GM18520 (cell line): ENCODE measurements around the gene SEMA5A.
"Not testable (repeated sequence)": the region's sequence is repeated elsewhere in the genome, so short reads cannot be mapped to it uniquely, and the experiment has no call there.

Experiments
- ATAC-seq: cut with Tn5 transposase; IDR thresholded peaks from one replicate; pipeline ENCODE4 v1.9.1; 2021; ENCODE audit not compliant: unreplicated experiment

SEMA5A gene

DNA sequence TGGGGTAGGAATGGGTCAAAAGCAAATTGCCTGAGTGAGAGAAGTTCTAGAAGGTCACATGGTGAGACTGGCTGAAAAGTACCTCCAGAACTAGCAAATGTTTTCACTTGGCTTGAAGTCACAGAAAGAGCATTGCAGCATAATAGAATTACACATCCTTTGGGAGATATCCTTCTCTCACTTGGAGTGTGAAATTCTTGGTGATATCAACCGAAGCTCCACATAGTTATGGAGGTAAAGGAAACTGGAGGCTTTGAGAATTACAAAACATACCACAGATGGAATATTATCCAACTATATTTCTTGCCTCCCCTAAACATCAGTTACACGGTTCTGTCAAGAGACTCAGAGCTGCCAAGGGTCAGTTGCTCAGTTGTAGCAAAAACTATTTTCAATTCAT, 182.4 kb downstream of the SEMA5A start:
- ATAC-seq, result no peak

DNA sequence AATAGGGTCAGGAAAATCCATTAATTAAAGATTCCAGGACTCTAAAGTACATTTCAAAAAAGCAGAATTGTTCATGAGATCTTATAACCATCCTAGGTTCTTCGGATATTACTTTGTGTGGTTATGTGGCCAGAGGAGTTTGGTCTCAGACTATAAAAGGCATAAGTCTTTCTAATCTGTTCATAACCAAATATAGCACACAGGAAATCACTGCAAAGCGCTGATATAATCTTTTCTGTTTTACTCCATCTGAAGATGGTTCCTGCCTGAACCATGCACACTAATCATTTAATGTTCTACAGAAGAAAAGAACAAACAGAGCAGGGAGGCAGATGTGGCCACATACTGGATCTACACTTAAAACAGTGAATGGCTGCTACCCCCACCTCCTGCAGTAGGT, 182.8 kb downstream of the SEMA5A start:
- ATAC-seq, result no peak

DNA sequence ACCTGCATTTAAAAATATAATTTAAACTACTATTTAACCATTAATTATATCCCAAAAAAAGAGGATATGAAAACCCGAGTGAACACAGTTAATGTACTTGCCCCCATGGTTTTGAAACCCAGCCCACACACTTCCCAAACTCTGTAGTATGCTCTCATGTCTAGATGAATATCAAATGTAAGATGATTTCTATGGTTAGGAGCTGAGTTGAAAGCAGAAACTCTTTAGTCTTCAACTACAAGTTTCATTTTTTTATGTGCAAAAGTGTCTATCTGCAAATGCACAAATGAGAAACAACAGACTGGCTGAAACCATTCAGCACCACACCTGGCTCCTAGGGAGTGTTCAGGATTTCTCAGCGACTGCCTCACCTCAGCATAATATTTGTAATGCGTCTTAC, 183.3 kb downstream of the SEMA5A start:
- no peak for ATAC-seq

DNA sequence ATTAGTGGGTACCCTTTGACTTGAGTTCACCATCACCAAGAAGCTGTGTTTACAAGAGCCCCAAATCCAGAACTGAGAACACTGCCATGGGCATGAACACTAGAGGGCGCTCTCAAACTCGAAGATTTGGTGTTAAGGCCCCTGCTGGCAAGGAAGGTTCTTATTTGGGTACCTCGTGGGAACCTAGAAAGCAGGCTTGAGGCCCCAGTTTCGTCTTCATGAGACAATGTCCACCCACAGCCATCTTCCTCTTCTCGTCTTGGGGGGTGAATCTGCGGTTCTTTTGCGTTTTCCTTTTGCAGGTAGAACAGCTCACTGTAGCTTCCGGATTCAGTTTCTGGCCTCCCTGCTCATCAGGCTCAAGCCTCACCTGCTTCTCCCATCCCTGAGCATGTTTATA, 184.0 kb downstream of the SEMA5A start:
- ATAC-seq, result no peak

DNA sequence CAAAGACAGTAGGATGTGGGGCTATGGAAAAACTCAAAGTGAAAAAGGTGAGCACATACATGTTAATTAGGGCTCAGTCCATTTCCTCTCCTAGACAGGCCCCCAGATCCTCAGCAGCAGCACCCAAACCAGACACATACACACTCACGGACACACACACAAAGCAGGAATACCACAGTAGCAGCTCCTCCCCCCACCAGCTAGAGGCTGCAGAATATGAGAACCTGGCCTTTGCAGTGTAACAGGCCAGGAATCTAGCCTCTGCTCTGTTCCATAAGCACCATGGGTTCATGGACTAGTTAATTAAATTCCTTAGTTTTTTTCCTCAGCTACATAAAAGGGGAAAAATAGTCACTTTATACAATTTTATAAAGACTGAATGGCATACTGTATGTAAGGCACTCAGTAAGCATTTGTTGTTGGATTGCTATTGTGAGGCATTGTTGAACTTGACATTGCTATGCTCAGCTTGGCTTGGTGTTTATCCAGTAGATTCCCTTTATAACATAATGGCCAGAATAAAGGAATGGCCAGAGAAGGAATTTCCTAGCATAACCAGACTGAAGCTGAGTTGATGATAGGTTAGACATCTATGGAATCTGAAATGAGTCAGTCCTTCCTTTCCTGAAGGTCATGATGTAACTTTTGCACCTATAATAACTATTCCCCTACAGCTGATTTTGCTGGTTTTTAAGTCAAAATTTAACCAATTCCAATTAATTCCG, 186.8 kb downstream of the SEMA5A start:
- ATAC-seq, result no peak

DNA sequence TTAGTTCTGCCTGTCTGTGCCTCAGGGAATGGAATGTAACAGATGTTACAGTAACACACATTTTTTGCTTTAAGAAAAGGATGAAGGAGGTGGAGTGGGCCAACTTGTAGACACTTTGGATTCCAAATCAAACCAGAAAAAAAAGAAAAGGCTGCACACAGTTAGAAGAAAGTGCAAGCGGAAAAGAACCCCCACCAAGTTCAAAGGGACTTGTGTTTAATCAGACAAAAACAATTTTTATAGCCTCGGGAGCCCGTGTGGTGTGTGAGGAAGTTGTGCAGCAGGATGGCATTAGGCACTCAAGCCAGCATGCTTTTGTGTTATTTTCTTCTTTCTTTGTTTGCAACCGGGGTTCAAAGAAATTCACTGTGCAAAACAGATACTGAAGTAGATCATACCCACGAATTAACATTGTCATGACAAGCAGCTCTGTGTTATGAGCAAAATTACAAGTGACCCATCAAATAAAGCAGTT, 189.5 kb downstream of the SEMA5A start:
- ATAC-seq, result no peak

DNA sequence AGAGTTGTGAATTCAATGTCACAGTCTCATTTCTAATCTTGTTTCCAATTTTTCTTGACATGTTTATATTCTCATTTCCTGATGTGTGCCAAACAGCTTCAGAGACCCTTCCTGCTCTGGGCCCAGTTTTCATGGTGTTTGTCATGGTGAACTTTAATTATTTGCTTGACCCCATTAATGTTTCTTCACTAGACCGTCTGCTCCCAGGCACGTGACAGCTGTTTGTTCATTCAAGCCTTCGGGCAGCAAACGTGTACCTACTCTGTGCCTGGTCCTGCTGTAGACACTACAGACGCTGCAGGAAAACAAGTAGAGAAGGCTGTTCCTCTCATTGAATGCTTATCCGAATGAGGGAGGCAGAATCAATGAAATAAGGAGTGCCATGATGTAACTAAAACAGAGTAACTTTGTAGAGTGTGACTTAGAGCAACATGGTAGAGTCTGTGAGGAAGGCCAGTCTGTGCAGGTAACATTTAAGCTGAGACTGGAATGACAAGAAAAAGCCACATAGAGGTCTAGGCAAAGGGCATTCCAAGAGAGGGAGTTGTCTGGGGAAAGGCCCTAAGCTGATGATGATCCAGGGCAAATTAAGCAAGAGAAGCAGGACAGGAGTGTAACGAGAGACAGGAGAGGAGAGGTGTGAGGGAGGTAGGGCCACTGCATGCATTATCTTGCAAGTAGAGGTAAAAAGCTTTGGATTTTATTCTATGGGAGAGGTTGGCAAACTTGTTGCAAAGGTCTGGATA, 191.4 kb downstream of the SEMA5A start:
- ATAC-seq, result no peak

DNA sequence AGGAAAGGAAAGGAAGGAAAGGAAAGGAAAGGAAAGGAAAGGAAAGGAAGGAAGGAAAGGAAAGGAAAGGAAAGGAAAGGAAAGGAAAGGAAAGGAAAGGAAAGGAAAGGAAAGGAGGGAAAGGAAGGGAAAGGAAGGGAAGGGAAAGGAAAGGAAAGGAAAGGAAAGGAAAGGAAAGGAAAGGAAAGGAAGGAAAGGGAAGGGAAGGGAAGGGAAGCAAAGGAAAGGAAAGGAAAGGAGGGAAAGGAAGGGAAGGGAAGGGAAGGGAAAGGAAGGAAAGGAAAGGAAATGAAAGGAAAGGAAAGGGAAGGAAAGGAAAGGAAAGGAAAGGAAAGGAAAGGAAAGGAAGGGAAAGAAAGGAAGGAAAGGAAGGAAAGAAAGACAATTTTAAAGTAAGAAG, 192.8 kb downstream of the SEMA5A start:
- not testable (repeated sequence) for ATAC-seq

DNA sequence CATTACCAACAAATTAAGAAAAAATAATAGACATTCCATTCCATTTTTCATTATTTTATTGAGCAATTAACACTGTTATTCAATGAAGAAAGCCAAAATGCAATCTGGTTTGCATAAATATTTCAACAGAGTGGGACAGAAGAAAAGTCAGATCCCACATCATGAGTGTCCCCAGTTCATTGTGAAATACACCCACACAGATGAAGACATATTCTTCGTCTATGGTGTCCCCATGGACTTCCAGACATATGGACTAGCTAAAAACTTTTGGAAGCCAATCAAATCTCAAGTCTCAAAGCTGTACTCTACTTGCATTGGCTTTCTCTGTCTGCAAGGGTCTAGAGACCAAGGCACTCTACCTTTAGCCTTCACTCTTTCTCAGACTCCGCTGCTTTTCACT, 194.3 kb downstream of the SEMA5A start:
- no peak for ATAC-seq

DNA sequence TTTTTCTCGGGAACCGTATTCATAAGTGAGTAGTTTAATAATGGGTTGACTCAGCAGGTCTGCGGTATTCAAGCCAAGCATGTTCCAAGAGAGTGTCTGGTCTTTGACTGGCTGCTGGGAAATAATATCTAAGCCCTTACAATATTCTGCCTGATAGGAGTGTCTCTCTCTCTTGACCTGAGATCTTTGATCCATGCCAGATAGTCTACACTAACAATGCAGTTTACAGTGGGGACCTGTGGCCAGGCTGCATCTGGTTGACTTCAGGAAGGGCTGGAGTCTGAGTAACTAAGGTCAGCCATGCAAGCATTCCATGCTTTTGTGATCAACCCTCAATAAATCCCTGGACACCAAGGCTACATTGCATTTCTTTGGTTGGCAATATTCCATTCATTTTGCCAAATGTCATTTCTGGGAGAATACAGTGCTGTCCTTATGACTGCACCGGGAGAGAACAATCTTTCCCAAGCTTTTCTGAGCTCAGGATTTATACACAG, 195.5 kb downstream of the SEMA5A start:
- no peak for ATAC-seq

DNA sequence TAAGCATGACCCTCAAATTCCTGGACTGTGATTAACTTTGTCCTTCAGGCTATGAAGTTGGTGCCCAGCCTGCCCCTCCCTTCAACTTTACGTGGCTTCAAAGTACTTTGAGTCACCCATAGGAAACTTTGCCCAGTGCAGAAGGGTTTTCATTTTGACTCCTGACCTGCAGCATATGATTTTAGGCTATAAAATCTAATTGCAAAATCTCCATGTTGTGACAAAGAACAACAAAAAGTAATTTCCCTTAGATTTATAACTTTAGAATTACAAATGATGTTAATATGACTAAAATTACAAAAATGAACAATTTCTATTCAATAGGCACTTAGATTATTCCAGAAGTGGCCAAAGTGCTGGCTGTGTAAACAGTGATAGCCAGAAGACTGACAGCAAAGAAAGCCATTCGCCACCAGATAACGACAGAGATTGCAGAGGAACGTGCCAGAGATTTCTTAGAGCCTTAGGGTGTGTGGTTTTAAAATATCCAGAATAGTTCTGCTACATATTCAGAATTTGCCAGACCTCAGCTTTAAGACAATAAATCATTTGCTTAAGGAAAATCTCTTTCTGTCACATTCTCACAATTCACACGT, 197.4 kb downstream of the SEMA5A start:
- no peak for ATAC-seq

DNA sequence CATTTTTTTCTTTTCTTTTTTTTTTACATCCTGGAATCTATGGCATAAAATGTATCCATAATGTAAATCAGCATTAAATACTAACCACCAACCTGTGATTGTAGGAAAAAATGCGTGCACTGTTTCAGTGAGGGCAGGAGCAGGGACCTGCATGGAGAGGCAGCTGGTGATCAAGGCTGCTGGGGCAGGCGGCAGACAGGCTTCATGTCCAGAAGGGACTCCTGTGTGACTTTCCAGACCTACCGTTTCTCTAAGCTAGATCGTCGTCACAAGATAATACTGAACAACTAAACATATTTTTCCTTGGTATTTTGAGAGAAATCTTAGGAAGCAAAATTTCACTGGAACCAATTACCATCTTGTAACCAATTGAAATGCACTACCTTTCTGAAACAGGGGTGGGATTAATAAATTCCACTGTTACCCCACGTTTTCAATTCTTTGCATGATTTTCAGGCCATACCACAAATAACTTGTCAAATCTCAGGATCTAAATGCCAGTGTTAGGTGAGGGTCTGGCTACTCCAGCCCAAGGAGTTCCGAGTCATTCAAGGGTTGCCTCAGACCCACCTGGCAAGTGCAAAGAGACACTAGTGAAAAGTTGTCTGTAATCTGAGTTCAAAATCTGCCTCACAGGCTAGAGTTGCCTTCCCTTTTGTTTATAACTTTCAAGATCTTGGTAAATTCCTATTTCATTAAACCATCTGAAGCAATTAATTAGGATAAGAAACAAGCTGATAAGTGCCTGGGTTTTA, 198.2 kb downstream of the SEMA5A start:
- ATAC-seq, result no peak

DNA sequence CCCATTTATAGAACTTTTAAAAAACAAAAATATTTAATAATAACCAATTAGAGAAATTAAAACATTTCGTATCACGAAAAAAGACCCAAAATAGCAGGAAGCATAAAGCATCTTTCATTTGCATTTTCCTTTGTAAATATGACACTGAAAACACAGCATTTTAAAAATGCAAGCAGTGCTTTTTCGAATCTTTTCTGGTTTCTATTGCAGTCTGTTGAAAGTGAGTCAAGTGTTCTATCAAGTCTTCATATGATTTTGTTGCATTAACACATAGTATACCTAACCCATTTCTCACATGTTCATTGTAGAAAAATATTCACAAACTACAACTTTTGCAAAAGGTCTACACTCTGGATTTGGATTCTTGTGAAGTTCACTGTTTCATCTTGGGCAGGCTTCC, 198.8 kb downstream of the SEMA5A start:
- no peak for ATAC-seq

DNA sequence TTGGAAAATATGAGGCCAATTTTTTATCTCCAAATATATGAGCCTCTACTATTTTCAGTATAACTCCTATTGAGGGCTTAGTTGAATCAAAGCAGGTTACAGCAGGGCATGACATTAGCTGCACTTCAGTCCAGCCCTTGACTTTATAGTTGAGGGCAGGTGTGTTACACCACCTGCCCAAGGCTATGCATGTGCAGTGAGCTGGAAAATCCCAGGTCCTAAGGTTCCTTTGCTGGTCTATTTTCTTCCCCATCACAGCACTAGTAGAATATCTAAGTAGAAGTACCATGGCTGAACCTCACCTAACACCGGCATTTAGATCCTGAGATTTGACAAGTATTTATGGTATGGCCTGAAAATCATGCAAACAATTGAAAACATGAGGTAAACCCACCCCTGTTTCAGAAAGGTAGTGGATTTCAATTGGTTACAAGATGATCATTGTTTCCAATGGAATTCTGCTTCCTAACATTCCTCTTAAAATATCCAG, 201.1 kb downstream of the SEMA5A start:
- no peak for ATAC-seq

DNA sequence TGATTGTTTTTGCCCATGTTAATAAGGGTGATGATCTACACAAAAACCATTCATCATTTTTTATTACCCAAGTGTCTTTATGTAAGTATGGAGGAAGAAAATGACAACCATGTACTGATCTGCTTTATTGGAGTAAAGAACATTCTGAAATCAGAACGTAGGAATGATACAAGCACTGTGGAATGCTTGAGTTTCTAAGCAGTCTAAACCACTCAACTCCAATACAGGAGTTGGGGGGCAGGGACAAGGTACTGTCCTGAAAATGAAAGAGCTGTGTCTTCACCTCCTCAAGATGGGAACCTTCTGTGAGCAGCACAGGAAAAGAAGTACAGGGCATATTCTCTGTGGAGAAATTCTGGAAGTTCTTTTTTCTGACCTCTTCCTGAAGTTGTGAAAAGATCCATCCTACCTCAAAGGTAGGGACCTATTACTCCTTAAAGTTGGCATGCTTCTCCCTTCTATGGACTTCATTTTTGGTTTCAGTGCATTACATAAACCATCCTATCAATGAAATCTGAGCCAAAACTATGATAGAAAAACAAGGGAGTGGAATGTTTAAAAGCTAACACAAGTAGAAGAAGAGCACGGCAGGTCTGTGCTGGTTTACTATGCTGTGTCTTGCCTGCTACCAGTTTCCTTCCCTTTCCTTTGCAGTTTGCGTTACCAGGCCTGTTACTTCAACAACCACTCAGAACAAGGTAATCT, 202.6 kb downstream of the SEMA5A start:
- no peak for ATAC-seq

DNA sequence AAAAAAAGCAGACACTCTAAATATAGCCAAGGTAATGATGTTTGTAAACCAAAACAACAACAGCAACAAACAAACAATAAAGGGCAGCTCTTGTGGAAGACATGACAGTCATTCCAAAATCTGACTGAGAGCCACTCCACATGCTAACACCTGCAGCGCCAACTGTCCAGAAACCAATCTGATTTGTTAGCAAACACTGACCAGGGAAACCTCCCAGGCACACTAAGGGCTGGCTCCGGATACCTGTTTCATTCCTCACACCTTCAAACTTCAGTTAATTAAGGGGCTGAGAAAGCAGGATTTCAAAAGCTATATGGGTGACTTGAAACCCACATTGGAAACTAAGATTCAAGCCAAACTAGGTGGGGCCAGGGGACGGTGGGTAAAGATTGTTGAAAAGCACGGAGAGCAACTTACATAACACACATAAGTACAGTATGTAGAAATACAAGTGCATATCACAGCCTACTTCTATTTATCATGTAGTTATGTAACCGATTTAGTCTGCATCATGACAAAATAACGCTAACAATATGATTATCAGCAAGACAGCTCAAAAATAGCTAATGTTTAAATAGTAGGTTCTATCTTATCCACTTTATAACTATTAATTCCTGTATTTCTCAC, 203.6 kb downstream of the SEMA5A start:
- ATAC-seq, result no peak

DNA sequence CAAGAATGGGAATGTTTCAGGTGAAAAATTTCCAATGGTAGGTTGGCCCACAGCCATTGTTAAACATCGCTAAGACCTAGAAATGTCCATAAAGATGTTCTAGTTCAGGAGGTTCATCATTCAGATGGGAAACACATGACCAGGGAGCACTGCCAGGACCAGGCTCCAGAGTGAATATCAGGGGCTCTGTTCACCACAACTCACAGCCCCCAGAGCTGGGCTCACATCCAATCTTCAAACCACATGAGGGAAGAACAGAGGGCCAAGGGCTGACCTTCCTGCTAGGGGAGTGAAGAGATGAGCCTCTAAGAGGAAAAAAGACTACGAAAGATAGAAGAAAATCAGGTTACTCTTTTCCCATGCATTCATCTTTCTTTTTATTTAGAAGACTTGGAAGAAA, 205.8 kb downstream of the SEMA5A start:
- no peak for ATAC-seq

DNA sequence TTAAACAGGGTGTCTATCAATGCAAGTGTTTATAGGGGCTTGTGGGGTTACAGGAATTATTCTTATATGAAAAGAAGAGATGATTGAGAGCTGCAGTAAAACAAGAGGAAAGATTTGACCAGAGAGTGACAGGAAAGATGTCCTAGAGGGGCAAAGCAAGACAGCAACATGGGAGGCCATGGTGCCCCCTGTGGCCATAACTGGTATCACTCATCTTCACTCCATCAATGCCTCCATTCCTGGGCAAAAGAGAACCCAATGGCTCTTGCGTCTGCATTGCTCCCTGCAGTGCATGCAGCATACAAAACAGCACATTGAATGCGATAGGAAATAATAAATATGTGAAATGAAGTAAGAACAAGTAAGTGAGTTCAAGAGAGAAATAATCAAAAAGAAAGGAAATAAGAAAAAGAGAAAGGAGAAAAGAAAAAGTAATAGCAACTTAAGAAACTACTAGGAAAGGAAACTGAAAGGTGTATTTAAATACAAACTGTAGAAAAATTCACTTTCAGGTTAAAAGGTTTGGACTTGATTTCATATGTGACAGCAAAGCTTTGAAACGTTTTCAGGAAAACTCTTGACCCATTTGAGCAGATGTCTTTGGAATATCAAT, 206.6 kb downstream of the SEMA5A start:
- ATAC-seq, result no peak

DNA sequence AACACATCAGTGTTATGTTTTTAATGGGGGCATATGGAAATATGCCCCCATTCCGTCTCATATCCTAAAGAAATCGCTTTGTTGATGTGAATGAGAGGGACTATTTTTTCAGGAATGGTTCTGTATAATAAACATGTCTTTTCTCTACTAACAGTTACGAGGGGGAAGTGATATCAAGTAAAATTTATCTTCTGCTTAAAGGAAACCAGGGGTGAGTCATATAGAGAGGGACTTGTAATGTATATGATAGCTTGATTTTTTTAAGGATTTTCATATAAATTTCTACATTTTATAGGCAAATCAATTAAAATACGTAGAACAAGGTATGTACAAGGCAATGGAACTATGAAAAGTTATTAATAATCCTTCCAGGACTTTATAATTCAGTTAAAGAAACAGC, 207.1 kb downstream of the SEMA5A start:
- no peak for ATAC-seq
